Muscle of back (tissue), 10 donors: Measurements from ENCODE around the gene DUSP12. TPM values are rescaled to one million over a fixed set of nuclear protein-coding genes. Genes with fewer than 3 reads are reported as not detected.

Experiments used
- polyA plus RNA-seq, 10 donors: library from polyadenylated mRNA; unstranded; fragments of 120-200 nt; gene quantifications; one replicate each; pipeline ENCODE4 v1.2.1, GENCODE V29; 2013; ENCODE audit not compliant: insufficient read length in 10 of 10

The DUSP12 gene
- polyA plus RNA-seq, 10 donors: 18.6 to 33.9 (median 24.6) TPM

Other genes with a start within 250 kb of the DUSP12 start
- gene FCGR2A, start 244.3 kb upstream of the DUSP12 start, polyA plus RNA-seq: 1 to 10 TPM; 3.5 to 7.7 (median 5.3) TPM
- gene HSPA6, start 225.2 kb upstream of the DUSP12 start, polyA plus RNA-seq: 1 to 10 TPM in 1 of 10 donors, under 1 TPM in 8, not detected in 1; 0.43 to 1.7 (median 0.65) TPM
- 1 to 10 TPM; 1.4 to 2.7 (median 2.0) TPM for gene FCGR3A, start 200.0 kb upstream of the DUSP12 start, polyA plus RNA-seq
- gene FCGR3B, start 118.6 kb upstream of the DUSP12 start, polyA plus RNA-seq: 1 to 10 TPM in 1 of 10 donors, under 1 TPM in 7, not detected in 2; 0.19 to 1.0 (median 0.42) TPM
- gene FCGR2B, start 86.6 kb upstream of the DUSP12 start, polyA plus RNA-seq: under 1 TPM in 7 of 10 donors, not detected in 3; 0.06 to 0.40 (median 0.27) TPM
- 1 to 10 TPM in 1 of 10 donors, under 1 TPM in 8, not detected in 1; 0.19 to 1.5 (median 0.31) TPM for gene FCRLA, start 42.6 kb upstream of the DUSP12 start, polyA plus RNA-seq
- under 1 TPM; 0.17 to 0.59 (median 0.42) TPM for gene FCRLB, start 28.2 kb upstream of the DUSP12 start, polyA plus RNA-seq
- gene ATF6, start 16.5 kb downstream of the DUSP12 start, polyA plus RNA-seq: 10 to 100 TPM; 14.5 to 20.5 (median 18.1) TPM